Natural killer cell (primary cell): Measurements from ENCODE around the gene PSMB11. TPM values are rescaled to one million over a fixed set of nuclear protein-coding genes. Genes with fewer than 3 reads are reported as not detected.

Experiments
- ATAC-seq, 3 donors: fragments of 150-1000 bp in 2 of 3; fragments of 200-7000 bp in 1 of 3; cut with Tn5 transposase; 1 replicate in 1 of 3; 2 replicates in 2 of 3; pipeline ENCODE4 v1.10.0; 2021; ENCODE audit warnings: mild to moderate bottlenecking in 2 of 3, moderate library complexity in 2 of 3
- DNase-seq, 2 donors: peaks; one replicate each; pipeline versions ENCODE4 v3.0.0 to v3.0.0-alpha.2; 2013 to 2021; ENCODE audit warnings: mixed read lengths in 1 of 2
- H3K27ac ChIP-seq: one replicate; pipeline ENCODE4 v1.5.1; 2013; ENCODE audit warnings: mild to moderate bottlenecking, low read length
- H3K27me3 ChIP-seq: one replicate; pipeline ENCODE4 v1.6.1; 2013; ENCODE audit warnings: low read length; ENCODE audit not compliant: control insufficient read depth, insufficient read depth
- H3K36me3 ChIP-seq: one replicate; pipeline ENCODE4 v1.6.1; 2013; ENCODE audit warnings: low read length; ENCODE audit not compliant: control insufficient read depth, insufficient read depth
- H3K4me1 ChIP-seq: one replicate; pipeline ENCODE4 v1.6.1; 2013; ENCODE audit warnings: low read length; ENCODE audit not compliant: control insufficient read depth, insufficient read depth
- H3K4me3 ChIP-seq: one replicate; pipeline ENCODE4 v1.5.1; 2013; ENCODE audit warnings: low read length
- H3K9me3 ChIP-seq: one replicate; pipeline ENCODE4 v1.6.1; 2013; ENCODE audit warnings: low read length; ENCODE audit not compliant: control insufficient read depth, insufficient read depth
- H3K27ac Mint-ChIP-seq, 2 donors: one replicate each; pipeline ENCODE4 v1.8.0; 2022; ENCODE audit warnings: mild to moderate bottlenecking in 2 of 2, mixed read lengths in 2 of 2, moderate library complexity in 1 of 2
- H3K27me3 Mint-ChIP-seq, 2 donors: one replicate each; pipeline ENCODE4 v1.8.0; 2022; ENCODE audit warnings: low read depth in 2 of 2, mixed read lengths in 2 of 2
- H3K36me3 Mint-ChIP-seq: one replicate; pipeline ENCODE4 v1.8.0; 2022; ENCODE audit warnings: mixed read lengths
- H3K4me1 Mint-ChIP-seq, 2 donors: one replicate each; pipeline ENCODE4 v1.8.0; 2022; ENCODE audit warnings: mixed read lengths in 2 of 2
- H3K4me3 Mint-ChIP-seq: one replicate; pipeline ENCODE4 v1.8.0; 2022; ENCODE audit warnings: mild to moderate bottlenecking, moderate library complexity, mixed read lengths
- H3K9me3 Mint-ChIP-seq, 2 donors: one replicate each; pipeline ENCODE4 v1.8.0; 2022; ENCODE audit warnings: mixed read lengths in 2 of 2
- CTCF ChIP-seq: fragments of 200-600 bp; IDR thresholded peaks from one replicate; pipeline ENCODE4 v1.8.0; 2022; ENCODE audit warnings: antibody characterized with exemption
- WGBS: methylation state at CpG from one replicate; pipeline ENCODE4 v1.1.7; 2013; ENCODE audit warnings: missing lambda C conversion rate; ENCODE audit not compliant: insufficient coverage; 5-methylcytosine and 5-hydroxymethylcytosine counted together
- intact Hi-C: fragments of 100-400 bp; cut with micrococcal nuclease; formaldehyde crosslinking; loops from one replicate; pipeline ENCODE4 v1.14.2; 2022
- total RNA-seq, 4 donors: library from RNA; stranded (reverse); fragments of 120-200 nt in 1 of 4; gene quantifications; one replicate each; pipeline versions ENCODE4 v1.2.3 to v1.2.4, GENCODE V29; 2013 to 2022

PSMB11 gene
- total RNA-seq, 3 donors from 2014 or later (not counting 1 experiment from before 2014, with no cell fraction given) = not detected

GRCh38 chr14:23045419-23046357 is 3.7 kb downstream of the PSMB11 start:
- DNase-seq (no peak), ATAC-seq (no peak)
- 86% methylated on average over 13 of the region's 13 CpGs for WGBS
- H3K36me3 ChIP-seq = no peaks in the 10 kb centered on the region
- H3K4me3 ChIP-seq = no peak overlapping the region
- Mint-ChIP-seq H3K9me3 (no peaks in the 10 kb centered on the region), H3K36me3 (no peaks in the 10 kb centered on the region), H3K27ac (no peak overlapping the region), H3K4me3 (no peak overlapping the region), H3K27me3 (peaks cover 0 to 6% of the 10 kb centered on the region in 2 donors), H3K4me1 (peaks cover 0 to 5% of the 10 kb centered on the region in 2 donors)
- no peak overlapping the region for H3K27ac ChIP-seq
- no peaks in the 10 kb centered on the region for H3K4me1 ChIP-seq
- no peak for TF ChIP-seq CTCF
- H3K27me3 ChIP-seq = no peaks in the 10 kb centered on the region
- no peaks in the 10 kb centered on the region for H3K9me3 ChIP-seq
- intact Hi-C loops = no loop called here

- H3K4me3 ChIP-seq = no peak overlapping the region
- DNase-seq = no peak
- no peaks in the 10 kb centered on the region for H3K36me3 Mint-ChIP-seq
- TF ChIP-seq CTCF = no peak
- WGBS = 93% methylated on average over 6 of the region's 6 CpGs
- H3K4me1 ChIP-seq = no peaks in the 10 kb centered on the region
- no peak overlapping the region for H3K27ac Mint-ChIP-seq
- no peaks in the 10 kb centered on the region for H3K27me3 ChIP-seq
- no peak overlapping the region for H3K27ac ChIP-seq
- H3K9me3 ChIP-seq = no peaks in the 10 kb centered on the region
- ATAC-seq = no peak
- H3K9me3 Mint-ChIP-seq = no peaks in the 10 kb centered on the region
- H3K4me1 Mint-ChIP-seq = peaks cover 0 to 5% of the 10 kb centered on the region in 2 donors
- H3K4me3 Mint-ChIP-seq = no peak overlapping the region
- no peaks in the 10 kb centered on the region for H3K36me3 ChIP-seq
- peaks cover 0 to 6% of the 10 kb centered on the region in 2 donors for H3K27me3 Mint-ChIP-seq
- intact Hi-C loops = no loop called here
Observed at GRCh38 chr14:23047034-23047634, 5.1 kb downstream of the PSMB11 start.

DNA sequence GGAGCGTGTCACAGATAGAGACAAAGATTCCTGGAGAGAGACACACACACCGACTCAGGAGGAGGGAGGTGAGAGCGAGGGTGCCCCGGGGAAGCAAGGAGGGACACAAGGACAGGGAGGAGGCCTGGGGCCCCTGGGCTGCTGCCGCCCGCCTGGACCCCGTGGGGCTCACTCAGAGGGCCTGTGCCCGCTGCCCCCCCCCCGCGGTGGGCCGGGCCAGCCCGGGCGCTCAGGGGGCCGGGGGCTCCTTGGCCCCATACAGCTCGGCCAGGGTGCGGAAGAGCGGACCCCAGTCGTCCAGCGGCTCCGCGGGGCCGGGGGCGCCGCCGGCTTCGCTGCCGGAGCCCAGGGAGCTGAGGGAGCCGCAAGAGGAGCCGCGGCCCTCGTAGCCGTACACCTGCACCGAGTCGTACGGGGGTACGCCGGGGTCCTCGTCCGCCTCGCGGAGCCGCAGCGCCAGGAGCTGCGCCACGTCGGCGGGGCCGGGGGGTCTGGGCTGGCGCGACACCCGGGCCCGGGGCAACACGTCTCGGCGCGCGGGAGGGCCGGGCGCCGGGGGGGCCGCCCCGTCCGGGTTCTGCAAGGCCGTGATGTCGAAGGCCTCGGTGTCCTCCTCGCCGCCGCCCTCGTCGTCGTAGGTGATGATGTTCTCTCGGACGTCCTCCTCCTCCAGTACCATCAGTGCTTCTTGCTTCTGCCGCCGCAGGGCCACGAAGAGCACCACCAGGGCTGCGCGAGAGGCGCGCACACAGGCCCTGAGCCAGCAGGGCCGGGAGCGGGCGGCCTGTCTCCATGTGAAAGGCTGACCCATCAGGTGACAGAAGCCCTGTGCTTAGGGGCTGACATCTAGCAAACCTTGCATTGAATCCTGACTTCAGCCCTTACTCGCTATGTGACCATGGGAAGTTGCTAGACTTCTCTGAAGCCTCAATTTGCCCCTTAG is 6.0 kb downstream of the PSMB11 start:
- no peak overlapping the region for H3K27ac Mint-ChIP-seq
- H3K27me3 ChIP-seq = no peaks in the 10 kb centered on the region
- no peaks in the 10 kb centered on the region for H3K4me1 ChIP-seq
- no peaks in the 10 kb centered on the region for H3K9me3 ChIP-seq
- H3K27ac ChIP-seq = no peak overlapping the region
- no peaks in the 10 kb centered on the region for H3K9me3 Mint-ChIP-seq
- DNase-seq (no peak), ATAC-seq (no peak)
- H3K27me3 Mint-ChIP-seq = peaks cover 0 to 6% of the 10 kb centered on the region in 2 donors
- H3K4me3 Mint-ChIP-seq = no peak overlapping the region
- intact Hi-C loops = no loop called here
- no peaks in the 10 kb centered on the region for H3K36me3 Mint-ChIP-seq
- WGBS = 81% methylated on average over 85 of the region's 85 CpGs
- peaks cover 0 to 5% of the 10 kb centered on the region in 2 donors for H3K4me1 Mint-ChIP-seq
- no peak for TF ChIP-seq CTCF
- H3K4me3 ChIP-seq = no peak overlapping the region
- H3K36me3 ChIP-seq = no peaks in the 10 kb centered on the region
